H1 (cell line): ENCODE data around the gene GDPD3. TPM values are rescaled to one million over a fixed set of nuclear protein-coding genes. Genes with fewer than 3 reads are reported as not detected.

ENCODE experiments used
- BCL11A ChIP-seq, 2 experiments: IDR thresholded peaks; one replicate each; pipeline ENCODE4 v1.6.1; 2011; ENCODE audit warnings: low read depth in 2 of 2, low read length in 2 of 2, mild to moderate bottlenecking in 2 of 2
- FOSL1 ChIP-seq: IDR thresholded peaks from 2 replicates; pipeline ENCODE4 v1.6.1; 2011; ENCODE audit warnings: mild to moderate bottlenecking, low read depth, low read length, moderate library complexity; ENCODE audit not compliant: insufficient read depth
- ZNF274 ChIP-seq: IDR thresholded peaks from 2 replicates; pipeline ENCODE4 v1.7.0; 2012; ENCODE audit warnings: low read length, borderline replicate concordance; ENCODE audit errors: extremely low read depth
- polyA plus RNA-seq, 7 experiments: library from polyadenylated mRNA; depleted of rRNA in 3 of 7; stranded (reverse) in 5 of 7; unstranded in 2 of 7; fragments of >200 nt in 5 of 7; fragments of 200-250 nt in 2 of 7; gene quantifications; 1 replicate in 5 of 7; 2 replicates in 1 of 7; 4 replicates in 1 of 7; pipeline versions ENCODE4 v1.2.1 to v1.2.3, GENCODE V29; 2011 to 2013; ENCODE audit warnings: missing spikeins in 2 of 7, mixed read lengths in 2 of 7
- total RNA-seq: library from RNA; stranded (reverse); fragmentation: NEBNext Ultra II Directional; extraction: Animal tissue kit (Norgen Biotek cat#: 25700); gene quantifications from 2 replicates; pipeline ENCODE4 v1.2.1, GENCODE V29; 2021
- TF ChIP-seq, protein P1 (sequence below): fragments of 300-600 bp; sonication (generic); IDR thresholded peaks from 2 replicates; pipeline ENCODE4 v1.7.1; 2012; ENCODE audit warnings: low read length, moderate library complexity, mild to moderate bottlenecking, inconsistent platforms; ENCODE audit not compliant: insufficient replicate concordance
- TF ChIP-seq, protein P2 (sequence below): IDR thresholded peaks from 2 replicates; pipeline ENCODE4 v1.6.1; 2012; ENCODE audit warnings: inconsistent platforms
- TF ChIP-seq, protein P3 (sequence below): IDR thresholded peaks from 2 replicates; pipeline ENCODE4 v1.6.1; 2011; ENCODE audit warnings: low read depth, mild to moderate bottlenecking, low read length; ENCODE audit not compliant: insufficient read depth

Gene GDPD3
- total and polyA plus RNA-seq, 2 of the 8 experiments (the other 6 are each of a cell fraction or from before 2014, with no cell fraction given): 0.20 TPM; not detected in 1

DNA sequence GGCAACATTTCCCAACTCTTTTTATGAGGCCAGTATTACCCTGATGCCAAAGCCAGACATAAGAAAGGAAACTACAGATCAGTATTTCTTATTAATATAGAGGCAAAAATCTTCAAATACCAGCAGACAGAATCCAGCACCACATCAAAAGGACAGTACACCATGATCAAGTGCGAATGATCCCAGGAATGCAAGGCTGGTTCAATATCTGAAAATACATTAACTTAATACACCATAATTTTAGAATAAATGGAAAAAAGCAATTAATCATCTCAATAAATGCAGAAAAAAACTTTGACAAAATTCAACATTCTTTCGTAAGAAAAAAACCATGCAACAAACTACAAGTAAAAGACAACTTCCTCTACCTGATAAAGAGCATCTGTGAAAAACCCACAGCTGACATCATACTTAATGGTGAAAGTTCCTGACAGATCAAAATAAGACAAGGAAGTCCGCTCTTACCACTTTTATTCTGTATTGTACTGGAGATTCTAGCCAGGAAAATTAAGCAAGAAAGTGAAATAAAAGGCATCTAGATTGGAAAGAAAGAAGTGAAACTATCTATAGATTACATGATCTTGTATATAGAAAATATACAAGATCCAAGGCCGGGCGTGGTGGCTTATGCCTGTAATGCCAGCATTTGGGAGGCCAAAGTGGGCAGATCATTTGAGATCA, 36.1 kb upstream of the GDPD3 start (continued):
- TF ChIP-seq, protein P1, sequence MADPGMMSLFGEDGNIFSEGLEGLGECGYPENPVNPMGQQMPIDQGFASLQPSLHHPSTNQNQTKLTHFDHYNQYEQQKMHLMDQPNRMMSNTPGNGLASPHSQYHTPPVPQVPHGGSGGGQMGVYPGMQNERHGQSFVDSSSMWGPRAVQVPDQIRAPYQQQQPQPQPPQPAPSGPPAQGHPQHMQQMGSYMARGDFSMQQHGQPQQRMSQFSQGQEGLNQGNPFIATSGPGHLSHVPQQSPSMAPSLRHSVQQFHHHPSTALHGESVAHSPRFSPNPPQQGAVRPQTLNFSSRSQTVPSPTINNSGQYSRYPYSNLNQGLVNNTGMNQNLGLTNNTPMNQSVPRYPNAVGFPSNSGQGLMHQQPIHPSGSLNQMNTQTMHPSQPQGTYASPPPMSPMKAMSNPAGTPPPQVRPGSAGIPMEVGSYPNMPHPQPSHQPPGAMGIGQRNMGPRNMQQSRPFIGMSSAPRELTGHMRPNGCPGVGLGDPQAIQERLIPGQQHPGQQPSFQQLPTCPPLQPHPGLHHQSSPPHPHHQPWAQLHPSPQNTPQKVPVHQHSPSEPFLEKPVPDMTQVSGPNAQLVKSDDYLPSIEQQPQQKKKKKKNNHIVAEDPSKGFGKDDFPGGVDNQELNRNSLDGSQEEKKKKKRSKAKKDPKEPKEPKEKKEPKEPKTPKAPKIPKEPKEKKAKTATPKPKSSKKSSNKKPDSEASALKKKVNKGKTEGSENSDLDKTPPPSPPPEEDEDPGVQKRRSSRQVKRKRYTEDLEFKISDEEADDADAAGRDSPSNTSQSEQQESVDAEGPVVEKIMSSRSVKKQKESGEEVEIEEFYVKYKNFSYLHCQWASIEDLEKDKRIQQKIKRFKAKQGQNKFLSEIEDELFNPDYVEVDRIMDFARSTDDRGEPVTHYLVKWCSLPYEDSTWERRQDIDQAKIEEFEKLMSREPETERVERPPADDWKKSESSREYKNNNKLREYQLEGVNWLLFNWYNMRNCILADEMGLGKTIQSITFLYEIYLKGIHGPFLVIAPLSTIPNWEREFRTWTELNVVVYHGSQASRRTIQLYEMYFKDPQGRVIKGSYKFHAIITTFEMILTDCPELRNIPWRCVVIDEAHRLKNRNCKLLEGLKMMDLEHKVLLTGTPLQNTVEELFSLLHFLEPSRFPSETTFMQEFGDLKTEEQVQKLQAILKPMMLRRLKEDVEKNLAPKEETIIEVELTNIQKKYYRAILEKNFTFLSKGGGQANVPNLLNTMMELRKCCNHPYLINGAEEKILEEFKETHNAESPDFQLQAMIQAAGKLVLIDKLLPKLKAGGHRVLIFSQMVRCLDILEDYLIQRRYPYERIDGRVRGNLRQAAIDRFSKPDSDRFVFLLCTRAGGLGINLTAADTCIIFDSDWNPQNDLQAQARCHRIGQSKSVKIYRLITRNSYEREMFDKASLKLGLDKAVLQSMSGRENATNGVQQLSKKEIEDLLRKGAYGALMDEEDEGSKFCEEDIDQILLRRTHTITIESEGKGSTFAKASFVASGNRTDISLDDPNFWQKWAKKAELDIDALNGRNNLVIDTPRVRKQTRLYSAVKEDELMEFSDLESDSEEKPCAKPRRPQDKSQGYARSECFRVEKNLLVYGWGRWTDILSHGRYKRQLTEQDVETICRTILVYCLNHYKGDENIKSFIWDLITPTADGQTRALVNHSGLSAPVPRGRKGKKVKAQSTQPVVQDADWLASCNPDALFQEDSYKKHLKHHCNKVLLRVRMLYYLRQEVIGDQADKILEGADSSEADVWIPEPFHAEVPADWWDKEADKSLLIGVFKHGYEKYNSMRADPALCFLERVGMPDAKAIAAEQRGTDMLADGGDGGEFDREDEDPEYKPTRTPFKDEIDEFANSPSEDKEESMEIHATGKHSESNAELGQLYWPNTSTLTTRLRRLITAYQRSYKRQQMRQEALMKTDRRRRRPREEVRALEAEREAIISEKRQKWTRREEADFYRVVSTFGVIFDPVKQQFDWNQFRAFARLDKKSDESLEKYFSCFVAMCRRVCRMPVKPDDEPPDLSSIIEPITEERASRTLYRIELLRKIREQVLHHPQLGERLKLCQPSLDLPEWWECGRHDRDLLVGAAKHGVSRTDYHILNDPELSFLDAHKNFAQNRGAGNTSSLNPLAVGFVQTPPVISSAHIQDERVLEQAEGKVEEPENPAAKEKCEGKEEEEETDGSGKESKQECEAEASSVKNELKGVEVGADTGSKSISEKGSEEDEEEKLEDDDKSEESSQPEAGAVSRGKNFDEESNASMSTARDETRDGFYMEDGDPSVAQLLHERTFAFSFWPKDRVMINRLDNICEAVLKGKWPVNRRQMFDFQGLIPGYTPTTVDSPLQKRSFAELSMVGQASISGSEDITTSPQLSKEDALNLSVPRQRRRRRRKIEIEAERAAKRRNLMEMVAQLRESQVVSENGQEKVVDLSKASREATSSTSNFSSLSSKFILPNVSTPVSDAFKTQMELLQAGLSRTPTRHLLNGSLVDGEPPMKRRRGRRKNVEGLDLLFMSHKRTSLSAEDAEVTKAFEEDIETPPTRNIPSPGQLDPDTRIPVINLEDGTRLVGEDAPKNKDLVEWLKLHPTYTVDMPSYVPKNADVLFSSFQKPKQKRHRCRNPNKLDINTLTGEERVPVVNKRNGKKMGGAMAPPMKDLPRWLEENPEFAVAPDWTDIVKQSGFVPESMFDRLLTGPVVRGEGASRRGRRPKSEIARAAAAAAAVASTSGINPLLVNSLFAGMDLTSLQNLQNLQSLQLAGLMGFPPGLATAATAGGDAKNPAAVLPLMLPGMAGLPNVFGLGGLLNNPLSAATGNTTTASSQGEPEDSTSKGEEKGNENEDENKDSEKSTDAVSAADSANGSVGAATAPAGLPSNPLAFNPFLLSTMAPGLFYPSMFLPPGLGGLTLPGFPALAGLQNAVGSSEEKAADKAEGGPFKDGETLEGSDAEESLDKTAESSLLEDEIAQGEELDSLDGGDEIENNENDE: no peak
- TF ChIP-seq, protein P2, sequence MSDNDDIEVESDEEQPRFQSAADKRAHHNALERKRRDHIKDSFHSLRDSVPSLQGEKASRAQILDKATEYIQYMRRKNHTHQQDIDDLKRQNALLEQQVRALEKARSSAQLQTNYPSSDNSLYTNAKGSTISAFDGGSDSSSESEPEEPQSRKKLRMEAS: no peak
- TF ChIP-seq FOSL1 (no peak), BCL11A (IDR thresholded peaks at IDR 0.05; ENCODE audit: low read depth in 2 of 2, low read length in 2 of 2) (no peak), ZNF274 (no peak)
- TF ChIP-seq, protein P3, sequence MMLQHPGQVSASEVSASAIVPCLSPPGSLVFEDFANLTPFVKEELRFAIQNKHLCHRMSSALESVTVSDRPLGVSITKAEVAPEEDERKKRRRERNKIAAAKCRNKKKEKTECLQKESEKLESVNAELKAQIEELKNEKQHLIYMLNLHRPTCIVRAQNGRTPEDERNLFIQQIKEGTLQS: no peak
